IMR-90 (cell line): ENCODE results near the gene RAP1GAP. TPM values are rescaled to one million over a fixed set of nuclear protein-coding genes. Genes with fewer than 3 reads are reported as not detected.

Experiments used
- ATAC-seq: fragments of 200-7000 bp; cut with Tn5 transposase; 2 replicates; pipeline ENCODE4 v1.9.1; 2020; ENCODE audit warnings: low read depth, mild to moderate bottlenecking, moderate library complexity
- BruUV-seq: library from RNA; stranded (reverse); fragments of 400-500 nt; replicated peaks from 2 replicates; lab custom pipeline; 2021; lab: Mats Ljungman, UMichigan
- CTCF ChIA-PET: fragments of 300-600 bp; formaldehyde crosslinking; extraction: SDS; loops from one replicate; lab custom pipeline; 2021; ENCODE audit warnings: antibody characterized with exemption; lab: Yijun Ruan, JAX
- POLR2A ChIA-PET: fragments of 300-600 bp; sonication (Branson Sonifier 250); formaldehyde crosslinking; loops from one replicate; lab custom pipeline; 2022; ENCODE audit warnings: antibody characterized with exemption; ENCODE audit not compliant: unreplicated experiment; lab: Charles Lee
- DNase-seq: peaks from one replicate; pipeline ENCODE4 v3.0.0; 2013
- H2AFZ ChIP-seq: replicated peaks from 2 replicates; pipeline ENCODE3; 2013; ENCODE audit warnings: low read length, mild to moderate bottlenecking; ENCODE audit not compliant: poor library complexity
- H2AK5ac ChIP-seq: 2 replicates; pipeline ENCODE4 v1.6.1; 2013; ENCODE audit warnings: low read depth, low read length, inconsistent platforms
- H2AK9ac ChIP-seq: replicated peaks from 2 replicates; pipeline ENCODE3; 2013; ENCODE audit warnings: mild to moderate bottlenecking, low read depth, low read length, moderate library complexity; ENCODE audit not compliant: poor library complexity
- H2BK120ac ChIP-seq: 2 replicates; pipeline ENCODE4 v1.6.1; 2013; ENCODE audit warnings: low read depth, low read length, inconsistent platforms
- H2BK15ac ChIP-seq: 3 replicates; pipeline ENCODE4 v1.6.1; 2013; ENCODE audit warnings: low read depth, low read length, inconsistent platforms
- H2BK20ac ChIP-seq: 2 replicates; pipeline ENCODE4 v1.6.1; 2013; ENCODE audit warnings: low read depth, mild to moderate bottlenecking, inconsistent platforms, low read length, moderate library complexity
- H2BK5ac ChIP-seq: 2 replicates; pipeline ENCODE4 v1.6.1; 2013; ENCODE audit warnings: mild to moderate bottlenecking, low read depth, low read length, inconsistent platforms; ENCODE audit not compliant: poor library complexity, severe bottlenecking
- H3K14ac ChIP-seq: replicated peaks from 2 replicates; pipeline ENCODE4 v1.6.1; 2013; ENCODE audit warnings: low read depth, low read length, inconsistent platforms
- H3K18ac ChIP-seq: 2 replicates; pipeline ENCODE4 v1.6.1; 2013; ENCODE audit warnings: low read depth, low read length, control low read depth
- H3K23ac ChIP-seq: 2 replicates; pipeline ENCODE4 v1.6.1; 2013; ENCODE audit warnings: low read depth, low read length, inconsistent platforms
- H3K27ac ChIP-seq: 2 replicates; pipeline ENCODE4 v1.5.1; 2013; ENCODE audit warnings: mild to moderate bottlenecking, control low read depth, low read length; ENCODE audit not compliant: insufficient read depth
- H3K27me3 ChIP-seq: 2 replicates; pipeline ENCODE4 v1.6.1; 2013; ENCODE audit warnings: low read length; ENCODE audit not compliant: control insufficient read depth, insufficient read depth
- H3K36me3 ChIP-seq: 2 replicates; pipeline ENCODE4 v1.6.1; 2013; ENCODE audit warnings: low read length, mixed read lengths; ENCODE audit not compliant: control insufficient read depth, insufficient read depth
- H3K4ac ChIP-seq: 2 replicates; pipeline ENCODE4 v1.6.1; 2013; ENCODE audit warnings: low read depth, low read length, inconsistent platforms
- H3K4me1 ChIP-seq: 2 replicates; pipeline ENCODE4 v1.6.1; 2013; ENCODE audit warnings: low read length, mixed read lengths; ENCODE audit not compliant: control insufficient read depth, insufficient read depth
- H3K4me2 ChIP-seq: 2 replicates; pipeline ENCODE4 v1.6.1; 2013; ENCODE audit warnings: low read depth, mild to moderate bottlenecking, control low read depth, low read length, moderate library complexity
- H3K4me3 ChIP-seq: 2 replicates; pipeline ENCODE4 v1.5.1; 2013; ENCODE audit warnings: low read depth, mild to moderate bottlenecking, control low read depth, low read length, moderate library complexity; ENCODE audit not compliant: insufficient read depth
- H3K56ac ChIP-seq: 2 replicates; pipeline ENCODE4 v1.6.1; 2013; ENCODE audit warnings: low read length, inconsistent platforms; ENCODE audit not compliant: insufficient read depth; ENCODE audit errors: extremely low read depth
- H3K79me1 ChIP-seq, 2 experiments: 2 replicates each; pipeline ENCODE4 v1.6.1; 2013; ENCODE audit warnings: low read length in 2 of 2, inconsistent platforms in 1 of 2, low read depth in 1 of 2
- H3K9ac ChIP-seq: 2 replicates; pipeline ENCODE4 v1.6.1; 2013; ENCODE audit warnings: low read depth, low read length, control low read depth
- H3K9me1 ChIP-seq: 2 replicates; pipeline ENCODE4 v1.6.1; 2013; ENCODE audit warnings: low read length, inconsistent platforms; ENCODE audit not compliant: insufficient read depth
- H3K9me3 ChIP-seq: 2 replicates; pipeline ENCODE4 v1.6.1; 2013; ENCODE audit warnings: low read length; ENCODE audit not compliant: control insufficient read depth, insufficient read depth
- H4K20me1 ChIP-seq: 2 replicates; pipeline ENCODE4 v1.6.1; 2013; ENCODE audit warnings: low read length, inconsistent platforms; ENCODE audit not compliant: insufficient read depth
- H4K5ac ChIP-seq: 2 replicates; pipeline ENCODE4 v1.6.1; 2013; ENCODE audit warnings: mild to moderate bottlenecking, low read depth, low read length, control low read depth
- H4K8ac ChIP-seq, 2 experiments: 2 replicates each; pipeline ENCODE4 v1.6.1; 2013; ENCODE audit warnings: low read depth in 2 of 2, low read length in 2 of 2, control low read depth in 1 of 2, inconsistent platforms in 1 of 2
- H4K91ac ChIP-seq: 2 replicates; pipeline ENCODE4 v1.6.1; 2013; ENCODE audit warnings: low read depth, low read length, inconsistent platforms; ENCODE audit not compliant: insufficient read depth
- BHLHE40 ChIP-seq: fragments of 150-350 bp; IDR thresholded peaks from 2 replicates; pipeline ENCODE4 v1.6.1; 2016; ENCODE audit warnings: mild to moderate bottlenecking, low read depth, low read length
- CEBPB ChIP-seq: IDR thresholded peaks from 2 replicates; pipeline ENCODE4 v1.6.1; 2012; ENCODE audit warnings: low read depth, low read length, improper control_type of control experiment
- CHD1 ChIP-seq: IDR thresholded peaks from 2 replicates; pipeline ENCODE4 v1.6.1; 2012; ENCODE audit warnings: low read depth, low read length, improper control_type of control experiment
- CTCF ChIP-seq: conservative IDR thresholded peaks from 2 replicates; pipeline ENCODE4 v1.5.1; 2012; ENCODE audit warnings: mild to moderate bottlenecking, low read depth, low read length, improper control_type of control experiment
- ELK1 ChIP-seq: fragments of 150-350 bp; IDR thresholded peaks from 2 replicates; pipeline ENCODE4 v1.6.1; 2016; ENCODE audit warnings: low read depth, mild to moderate bottlenecking, low read length, moderate library complexity, borderline replicate concordance
- MAFK ChIP-seq: IDR thresholded peaks from 2 replicates; pipeline ENCODE4 v1.6.1; 2012; ENCODE audit warnings: low read depth, low read length, improper control_type of control experiment
- MXI1 ChIP-seq: IDR thresholded peaks from 2 replicates; pipeline ENCODE4 v1.6.1; 2012; ENCODE audit warnings: low read depth, mild to moderate bottlenecking, low read length, moderate library complexity, borderline replicate concordance
- NFE2L2 ChIP-seq: fragments of 150-350 bp; IDR thresholded peaks from 2 replicates; pipeline ENCODE4 v1.6.1; 2016; ENCODE audit warnings: low read depth, mild to moderate bottlenecking, low read length
- RAD21 ChIP-seq: IDR thresholded peaks from 2 replicates; pipeline ENCODE4 v1.6.1; 2012; ENCODE audit warnings: low read length, improper control_type of control experiment
- SMC3 ChIP-seq: fragments of 150-350 bp; IDR thresholded peaks from 2 replicates; pipeline ENCODE4 v1.6.1; 2016; ENCODE audit warnings: low read depth, mild to moderate bottlenecking, antibody characterized with exemption, low read length, moderate library complexity
- USF2 ChIP-seq: fragments of 150-350 bp; IDR thresholded peaks from 2 replicates; pipeline ENCODE4 v1.6.1; 2017; ENCODE audit warnings: mild to moderate bottlenecking, antibody characterized with exemption, low read length, low read depth
- WGBS, 2 experiments: methylation state at CpG; one replicate each; pipeline versions ENCODE4 v1.1.5 to v1.1.7; 2013; ENCODE audit warnings: missing lambda C conversion rate in 2 of 2; ENCODE audit not compliant: insufficient read length in 1 of 2; ENCODE audit errors: extremely low coverage in 2 of 2; 5-methylcytosine and 5-hydroxymethylcytosine counted together
- dilution Hi-C: fragments of 300-500 bp; cut with HindIII; formaldehyde crosslinking; loops from one replicate; pipeline ENCODE4 v1.14.3; 2018; ENCODE audit warnings: low sequenced_read_pairs; ENCODE audit not compliant: unreplicated experiment
- in situ Hi-C: fragments of 300-500 bp; cut with MboI; formaldehyde crosslinking; loops from 3 replicates; pipeline ENCODE4 v1.14.3; 2019; ENCODE audit warnings: low sequenced_read_pairs, inconsistent platforms, mixed read lengths
- intact Hi-C: fragments of 100-400 bp; cut with micrococcal nuclease; formaldehyde crosslinking; loops from 2 replicates; pipeline ENCODE4 v1.10.0; 2022
- polyA plus RNA-seq, 3 experiments: library from polyadenylated mRNA; depleted of rRNA; stranded (reverse); fragments of >200 nt; gene quantifications; 2 replicates each; pipeline ENCODE4 v1.2.3, GENCODE V29; 2012; ENCODE audit warnings: low replicate concordance in 1 of 3
- total RNA-seq: library from RNA; depleted of rRNA; stranded (reverse); fragments of >200 nt; gene quantifications from 2 replicates; pipeline ENCODE4 v1.2.3, GENCODE V29; 2012

Gene RAP1GAP
- total and polyA plus RNA-seq, 2 of the 4 experiments (the other 2 are of a cell fraction) = under 0.01 to 0.10 TPM

GRCh38 chr1:21631944-21632887 lies 36.9 kb downstream of the RAP1GAP start:
- H3K4me3 ChIP-seq = no peak overlapping the region
- H2AFZ ChIP-seq = peak overlapping the region; percentile 63
- 0 out of 2 replicates have a peak, but pooled peaks have one; percentile 17 for ATAC-seq
- no peak overlapping the region for H3K9ac ChIP-seq
- no peak overlapping the region for H2AK9ac ChIP-seq
- H3K9me1 ChIP-seq = no peaks in the 10 kb centered on the region
- no peak overlapping the region for H2BK120ac ChIP-seq
- dilution Hi-C loops = no loop called here
- intact Hi-C loops = no loop called here
- H3K4me1 ChIP-seq = peaks cover 3% of the 10 kb centered on the region; the same call in 1 of the 2 replicates
- H3K27ac ChIP-seq = no peak overlapping the region
- 58% methylated on average over 2 of the region's 19 CpGs; no CpG with 5 or more reads in 1 of the 2 experiments for WGBS, 2 experiments
- no peak overlapping the region for H2BK5ac ChIP-seq
- no peak overlapping the region for H2BK20ac ChIP-seq
- H4K91ac ChIP-seq = no peak overlapping the region
- ChIA-PET CTCF (no interaction called here), POLR2A (no interaction called here)
- no peaks in the 10 kb centered on the region for H3K9me3 ChIP-seq
- H3K27me3 ChIP-seq = peaks cover 64% of the 10 kb centered on the region
- H3K4me2 ChIP-seq = no peak overlapping the region
- in situ Hi-C loops = no loop called here
- H3K23ac ChIP-seq = no peak overlapping the region
- TF ChIP-seq MXI1 (no peak), MAFK (no peak), NFE2L2 (no peak), CHD1 (no peak), ELK1 (no peak), CEBPB (no peak), USF2 (no peak), BHLHE40 (no peak), SMC3 (no peak), RAD21 (no peak), CTCF (no peak)
- H3K18ac ChIP-seq = no peak overlapping the region
- no peak overlapping the region for H3K56ac ChIP-seq
- no peaks in the 10 kb centered on the region for H3K36me3 ChIP-seq
- H2BK15ac ChIP-seq = no peak overlapping the region
- no peak overlapping the region for H3K4ac ChIP-seq
- no peak overlapping the region for H4K5ac ChIP-seq
- no peak overlapping the region for H2AK5ac ChIP-seq
- no peak overlapping the region for H3K14ac ChIP-seq
- no peak overlapping the region for H4K8ac ChIP-seq
- no peaks in the 10 kb centered on the region for H3K79me1 ChIP-seq
- no TSS peak for BruUV-seq
- DNase-seq = no peak
- no peaks in the 10 kb centered on the region; the same call in 1 of the 2 replicates for H4K20me1 ChIP-seq
